HCT116 (cell line): ENCODE measurements around the gene EDN2. TPM values are rescaled to one million over a fixed set of nuclear protein-coding genes. Genes with fewer than 3 reads are reported as not detected.

Experiments
- ATAC-seq: fragments of 200-7000 bp; cut with Tn5 transposase; 2 replicates; pipeline ENCODE4 v1.9.1; 2020; ENCODE audit warnings: mild to moderate bottlenecking, moderate library complexity
- Bru-seq: library from RNA; stranded (reverse); fragments of 400-500 nt; gene quantifications from one replicate; lab custom pipeline; 2021; lab: Mats Ljungman, UMichigan
- BruChase-seq, 2 experiments: library from RNA; stranded (reverse); fragments of 400-500 nt; gene quantifications; one replicate each; lab custom pipeline; 2021; lab: Mats Ljungman, UMichigan
- BruUV-seq: library from RNA; stranded (reverse); fragments of 400-500 nt; replicated peaks from 2 replicates; lab custom pipeline; 2021; lab: Mats Ljungman, UMichigan
- CTCF ChIA-PET: fragments of 300-600 bp; sonication (Branson Sonifier 250); formaldehyde crosslinking; loops from one replicate; lab custom pipeline; 2021; ENCODE audit warnings: antibody characterized with exemption; lab: Charles Lee
- POLR2A ChIA-PET: fragments of 300-600, 350-600 bp; sonication (Branson Sonifier 250); formaldehyde crosslinking; loops from one replicate; lab custom pipeline; 2021; ENCODE audit warnings: antibody characterized with exemption; lab: Charles Lee
- RAD21 ChIA-PET, 2 experiments: fragments of 300-600 bp; sonication (Branson Sonifier 250); formaldehyde crosslinking; loops; one replicate each; lab custom pipeline; 2023; ENCODE audit warnings: low total read pairs in 2 of 2; ENCODE audit not compliant: uncharacterized antibody in 2 of 2, unreplicated experiment in 2 of 2, low non-redundant PET in 1 of 2; lab: Charles Lee
- DNase-seq: peaks from one replicate; pipeline ENCODE4 v3.0.0-alpha.2; 2010; ENCODE audit warnings: low read depth, low spot score
- H2AFZ ChIP-seq: fragments of 200-600 bp; shearing (Covaris generic), sonication (generic); 2 replicates; pipeline ENCODE4 v1.6.1; 2017; ENCODE audit warnings: low read depth, mixed run types, mixed read lengths, antibody characterized with exemption, low read length; ENCODE audit not compliant: poor library complexity, severe bottlenecking
- H3K27ac ChIP-seq: 2 replicates; pipeline ENCODE4 v1.5.1; 2012; ENCODE audit warnings: low read depth, low read length
- H3K27me3 ChIP-seq: fragments of 200-600 bp; sonication (generic); 2 replicates; pipeline ENCODE4 v1.6.1; 2016; ENCODE audit warnings: mixed run types, low read length, mixed read lengths; ENCODE audit not compliant: insufficient read depth
- H3K36me3 ChIP-seq, 2 experiments: fragments of 200-500 bp in 1 of 2; fragments of 200-600 bp in 1 of 2; sonication (Bioruptor generic) in 1 of 2; sonication (generic) in 1 of 2; 2 replicates each; pipeline versions ENCODE4 v1.5.1 to v1.6.1; 2014 to 2016; ENCODE audit warnings: low read length in 2 of 2, inconsistent platforms in 1 of 2, mixed read lengths in 1 of 2, mixed run types in 1 of 2; ENCODE audit not compliant: insufficient read depth in 2 of 2, control insufficient read depth in 1 of 2
- H3K4me1 ChIP-seq, 2 experiments: fragments of 200-600 bp in 1 of 2; sonication (generic) in 1 of 2; 2 replicates each; pipeline versions ENCODE4 v1.5.1 to v1.6.1; 2012 to 2017; ENCODE audit warnings: low read length in 2 of 2, inconsistent platforms in 1 of 2, mild to moderate bottlenecking in 1 of 2, mixed read lengths in 1 of 2, mixed run types in 1 of 2, moderate library complexity in 1 of 2; ENCODE audit not compliant: insufficient read depth in 2 of 2, control insufficient read depth in 1 of 2
- H3K4me2 ChIP-seq: fragments of 200-600 bp; sonication (generic); 2 replicates; pipeline ENCODE4 v1.6.1; 2017; ENCODE audit warnings: mixed run types, low read length, mixed read lengths
- H3K4me3 ChIP-seq, 2 experiments: fragments of 200-600 bp in 1 of 2; sonication (generic) in 1 of 2; replicated peaks in 1 of 2; 2 replicates each; pipeline ENCODE4 v1.5.1; 2011 to 2016; ENCODE audit warnings: low read length in 2 of 2, control low read depth in 1 of 2, low read depth in 1 of 2, mild to moderate bottlenecking in 1 of 2, mixed read lengths in 1 of 2, mixed run types in 1 of 2
- H3K79me2 ChIP-seq: fragments of 200-600 bp; sonication (generic); 2 replicates; pipeline ENCODE4 v1.6.1; 2017; ENCODE audit warnings: mild to moderate bottlenecking, mixed run types, low read length, moderate library complexity, mixed read lengths; ENCODE audit not compliant: insufficient read depth
- H3K9ac ChIP-seq: fragments of 200-600 bp; sonication (generic); 2 replicates; pipeline ENCODE4 v1.6.1; 2016; ENCODE audit warnings: low read length, mixed read lengths
- H3K9me2 ChIP-seq: fragments of 200-600 bp; sonication (generic), shearing (Covaris generic); 2 replicates; pipeline ENCODE4 v1.6.1; 2017; ENCODE audit warnings: mixed run types, mild to moderate bottlenecking, moderate library complexity; ENCODE audit not compliant: insufficient read depth
- H3K9me3 ChIP-seq, 2 experiments: fragments of 200-500 bp in 1 of 2; fragments of 200-600 bp in 1 of 2; sonication (Bioruptor generic) in 1 of 2; sonication (generic) in 1 of 2; 2 replicates each; pipeline ENCODE4 v1.6.1; 2014 to 2017; ENCODE audit warnings: low read length in 2 of 2, mixed read lengths in 2 of 2, inconsistent platforms in 1 of 2, low read depth in 1 of 2, mild to moderate bottlenecking in 1 of 2, mixed run types in 1 of 2, moderate library complexity in 1 of 2; ENCODE audit not compliant: control insufficient read depth in 1 of 2, insufficient read depth in 1 of 2
- H4K20me1 ChIP-seq: fragments of 200-600 bp; sonication (generic), shearing (Covaris generic); 2 replicates; pipeline ENCODE4 v1.6.1; 2017; ENCODE audit warnings: mixed run types, mild to moderate bottlenecking, moderate library complexity; ENCODE audit not compliant: insufficient read depth
- CTCF ChIP-seq, 3 experiments: fragments of 200-600 bp in 1 of 3; sonication (generic) in 1 of 3; IDR thresholded peaks in 2 of 3; conservative IDR thresholded peaks in 1 of 3; 2 replicates each; pipeline ENCODE4 v1.5.1; 2012 to 2017; ENCODE audit warnings: low read depth in 2 of 3, low read length in 2 of 3, antibody characterized with exemption in 1 of 3, borderline replicate concordance in 1 of 3, control low read depth in 1 of 3, mild to moderate bottlenecking in 1 of 3, mixed read lengths in 1 of 3, mixed run types in 1 of 3, moderate library complexity in 1 of 3; ENCODE audit not compliant: insufficient read depth in 1 of 3
- ZBTB33 ChIP-seq: IDR thresholded peaks from 2 replicates; pipeline ENCODE4 v1.6.1; 2011; ENCODE audit warnings: mild to moderate bottlenecking, low read length, moderate library complexity; ENCODE audit not compliant: insufficient replicate concordance; ENCODE audit errors: extremely low read depth
- intact Hi-C: fragments of 100-400 bp; cut with micrococcal nuclease; formaldehyde crosslinking; loops from 2 replicates; pipeline ENCODE4 v1.10.0; 2022
- long read RNA-seq: library from polyadenylated mRNA; unstranded; transcript quantifications from one replicate; pipeline ENCODE4 v2.0.0, GENCODE V29; 2021; ENCODE audit not compliant: unreplicated experiment
- polyA plus RNA-seq: library from polyadenylated mRNA; unstranded; fragments of >200 nt; gene quantifications from 2 replicates; pipeline ENCODE4 v1.2.1, GENCODE V29; 2012; ENCODE audit warnings: missing spikeins
- total RNA-seq: library from RNA; stranded (reverse); gene quantifications from one replicate; pipeline ENCODE4 v1.2.1, GENCODE V29; 2021; ENCODE audit not compliant: unreplicated experiment

The EDN2 gene
- total RNA-seq (not detected), Bru-seq, nascent RNA (percentile 10 among the genes with signal in this experiment), BruChase-seq, experiment 1, labeled RNA remaining after a 6-hour chase (percentile 10 among the genes with signal in this experiment), BruChase-seq, experiment 2, labeled RNA remaining after a 2-hour chase (percentile 10 among the genes with signal in this experiment)
- 0.27 and 0.65 TPM in 2 replicates for polyA plus RNA-seq
- long read RNA-seq, result 0 reads

GRCh38 chr1:41484402-41485241 is at the start of gene EDN2:
TSS of gene EDN2 (minus strand) at chr1:41484683. CDS start at chr1:41484601, 82 bp downstream.
- Histone ChIP-seq H3K79me2 (no peaks in the 10 kb centered on the region), H3K4me1 (peaks cover 34 to 50% of the 10 kb centered on the region in 2 experiments), H3K9ac (no peak within 1 kb of the TSS), H3K27me3 (no peaks in the 10 kb centered on the region), H3K27ac (no peak within 1 kb of the TSS), H3K4me2 (peak within 1 kb of the TSS; percentile 39), H3K36me3 (no peaks in the 10 kb centered on the region), H4K20me1 (no peaks in the 10 kb centered on the region), H3K4me3 (no peak within 1 kb of the TSS), H3K9me2 (no peaks in the 10 kb centered on the region), H2AFZ (no peak within 1 kb of the TSS), H3K9me3 (no peaks in the 10 kb centered on the region)
- DNase-seq (no peak), ATAC-seq (peak; percentile 89)
- TF ChIP-seq CTCF (IDR thresholded peaks at IDR 0.05 in 2 of 3, conservative IDR thresholded peaks at IDR 0.05 in 1 of 3; ENCODE audit: borderline replicate concordance in 1 of 3, insufficient read depth in 1 of 3, low read depth in 2 of 3, low read length in 2 of 3) (peak in 2 of 3 experiments; percentile 48 to 67; a peak in 4 of 6 replicates), ZBTB33 (no peak)
- ChIA-PET RAD21 (interaction anchor here in 1 of 2 experiments (1.3 kb wide), 1 partner anchor 202 kb away, joined by 3 read pairs; no protein-coding TSS in a partner anchor), POLR2A (interaction anchor here (0.9 kb wide), 1 partner anchor 8 kb away, joined by 3 read pairs; no protein-coding TSS in a partner anchor), CTCF (interaction anchor here (0.6 to 3.9 kb wide), 6 partner anchors 7 to 214 kb away, joined by 3 to 27 read pairs (median 5); no protein-coding TSS in a partner anchor)
- intact Hi-C loops, result no loop called here
- no TSS peak for BruUV-seq
